ENCODE data around the gene TPX2.

TPX2 gene

GRCh38 chr20:31707994-31708735, 30.9 kb upstream of the TPX2 start:
- Histone ChIP-seq H3K9ac (ENCODE audit: low read depth, low read length) (no peak overlapping the region), H3K36me3 (ENCODE audit: insufficient read depth, low read length) (peaks cover 39% of the 10 kb centered on the region), H3K9me3 (ENCODE audit: insufficient read depth, low read depth, low read length) (no peaks in the 10 kb centered on the region), H3K4me3 (ENCODE audit: low read length) (no peak overlapping the region), H3K4me1 (ENCODE audit: insufficient read depth, low read length) (peaks cover 42% of the 10 kb centered on the region), H3K27ac (ENCODE audit: low read depth, low read length) (no peak overlapping the region), H3K27me3 (ENCODE audit: insufficient read depth, low read length) (no peaks in the 10 kb centered on the region)
- 44% methylated on average over 2 of the region's 2 CpGs for WGBS

GRCh38 chr20:31708736-31709534, 30.2 kb upstream of the TPX2 start:
- no peak overlapping the region for H3K9ac ChIP-seq (ENCODE audit: low read depth, low read length)
- WGBS: 97% methylated on average over 11 of the region's 11 CpGs
- H3K9me3 ChIP-seq (ENCODE audit: insufficient read depth, low read depth, low read length): no peaks in the 10 kb centered on the region
- no peaks in the 10 kb centered on the region for H3K27me3 ChIP-seq (ENCODE audit: insufficient read depth, low read length)
- no peak overlapping the region for H3K4me3 ChIP-seq (ENCODE audit: low read length)
- H3K36me3 ChIP-seq (ENCODE audit: insufficient read depth, low read length): peaks cover 41% of the 10 kb centered on the region
- H3K27ac ChIP-seq (ENCODE audit: low read depth, low read length): no peak overlapping the region
- peaks cover 50% of the 10 kb centered on the region for H3K4me1 ChIP-seq (ENCODE audit: insufficient read depth, low read length)

- H3K9ac ChIP-seq (ENCODE audit: low read depth, low read length): no peak overlapping the region
- H3K9me3 ChIP-seq (ENCODE audit: insufficient read depth, low read depth, low read length): no peaks in the 10 kb centered on the region
- H3K36me3 ChIP-seq (ENCODE audit: insufficient read depth, low read length): peaks cover 49% of the 10 kb centered on the region
- no peaks in the 10 kb centered on the region for H3K27me3 ChIP-seq (ENCODE audit: insufficient read depth, low read length)
- H3K27ac ChIP-seq (ENCODE audit: low read depth, low read length): no peak overlapping the region
- WGBS: 91% methylated on average over 5 of the region's 5 CpGs
- H3K4me3 ChIP-seq (ENCODE audit: low read length): no peak overlapping the region
- peaks cover 47% of the 10 kb centered on the region for H3K4me1 ChIP-seq (ENCODE audit: insufficient read depth, low read length)
Observed at GRCh38 chr20:31709939-31710338, 29.2 kb upstream of the TPX2 start.

GRCh38 chr20:31710423-31711108, 28.5 kb upstream of the TPX2 start:
- no peak overlapping the region for H3K27ac ChIP-seq (ENCODE audit: low read depth, low read length)
- H3K4me1 ChIP-seq (ENCODE audit: insufficient read depth, low read length): peaks cover 44% of the 10 kb centered on the region
- no peak overlapping the region for H3K9ac ChIP-seq (ENCODE audit: low read depth, low read length)

GRCh38 chr20:31711179-31712111, 27.6 kb upstream of the TPX2 start:
- peaks cover 47% of the 10 kb centered on the region for H3K4me1 ChIP-seq (ENCODE audit: insufficient read depth, low read length)
- H3K9ac ChIP-seq (ENCODE audit: low read depth, low read length): peak overlapping the region; percentile 55; the same call in 1 of the 2 replicates
- no peaks in the 10 kb centered on the region for H3K9me3 ChIP-seq (ENCODE audit: insufficient read depth, low read depth, low read length)
- H3K4me3 ChIP-seq (ENCODE audit: low read length): no peak overlapping the region
- no peaks in the 10 kb centered on the region for H3K27me3 ChIP-seq (ENCODE audit: insufficient read depth, low read length)
- peaks cover 48% of the 10 kb centered on the region for H3K36me3 ChIP-seq (ENCODE audit: insufficient read depth, low read length)
- peak overlapping the region; percentile 56 for H3K27ac ChIP-seq (ENCODE audit: low read depth, low read length)

More at GRCh38 chr20:31710423-31711108, 28.5 kb upstream of the TPX2 start:
- no peak overlapping the region for H3K4me3 ChIP-seq (ENCODE audit: low read length)
- H3K36me3 ChIP-seq (ENCODE audit: insufficient read depth, low read length): peaks cover 52% of the 10 kb centered on the region
- no peaks in the 10 kb centered on the region for H3K27me3 ChIP-seq (ENCODE audit: insufficient read depth, low read length)
- 97% methylated on average over 5 of the region's 5 CpGs for WGBS
- no peaks in the 10 kb centered on the region for H3K9me3 ChIP-seq (ENCODE audit: insufficient read depth, low read depth, low read length)

GRCh38 chr20:31712112-31712553, 27.0 kb upstream of the TPX2 start:
- peaks cover 54% of the 10 kb centered on the region for H3K4me1 ChIP-seq (ENCODE audit: insufficient read depth, low read length)

GRCh38 chr20:31712564-31713311, 26.4 kb upstream of the TPX2 start:
- 50% methylated on average over 7 of the region's 8 CpGs for WGBS
- H3K27ac ChIP-seq (ENCODE audit: low read depth, low read length): peak overlapping the region; percentile 81
- H3K36me3 ChIP-seq (ENCODE audit: insufficient read depth, low read length): peaks cover 45% of the 10 kb centered on the region
- H3K9ac ChIP-seq (ENCODE audit: low read depth, low read length): peak overlapping the region; percentile 55
- H3K4me1 ChIP-seq (ENCODE audit: insufficient read depth, low read length): peaks cover 60% of the 10 kb centered on the region
- no peaks in the 10 kb centered on the region for H3K9me3 ChIP-seq (ENCODE audit: insufficient read depth, low read depth, low read length)
- no peaks in the 10 kb centered on the region for H3K27me3 ChIP-seq (ENCODE audit: insufficient read depth, low read length)
- H3K4me3 ChIP-seq (ENCODE audit: low read length): peak overlapping the region; percentile 21; the same call in 1 of the 2 replicates

More at GRCh38 chr20:31712112-31712553, 27.0 kb upstream of the TPX2 start:
- Histone ChIP-seq H3K9ac (ENCODE audit: low read depth, low read length) (peak overlapping the region; percentile 55), H3K4me3 (ENCODE audit: low read length) (no peak overlapping the region), H3K27me3 (ENCODE audit: insufficient read depth, low read length) (no peaks in the 10 kb centered on the region), H3K36me3 (ENCODE audit: insufficient read depth, low read length) (peaks cover 47% of the 10 kb centered on the region), H3K9me3 (ENCODE audit: insufficient read depth, low read depth, low read length) (no peaks in the 10 kb centered on the region), H3K27ac (ENCODE audit: low read depth, low read length) (peak overlapping the region; percentile 56)
- WGBS: 76% methylated on average over 5 of the region's 5 CpGs

- Histone ChIP-seq H3K27ac (ENCODE audit: low read depth, low read length) (peak overlapping the region; percentile 81), H3K27me3 (ENCODE audit: insufficient read depth, low read length) (no peaks in the 10 kb centered on the region), H3K4me3 (ENCODE audit: low read length) (peak overlapping the region; percentile 21; the same call in 1 of the 2 replicates), H3K36me3 (ENCODE audit: insufficient read depth, low read length) (peaks cover 44% of the 10 kb centered on the region), H3K4me1 (ENCODE audit: insufficient read depth, low read length) (peaks cover 60% of the 10 kb centered on the region), H3K9ac (ENCODE audit: low read depth, low read length) (peak overlapping the region; percentile 55), H3K9me3 (ENCODE audit: insufficient read depth, low read depth, low read length) (no peaks in the 10 kb centered on the region)
- 61% methylated on average over 8 of the region's 9 CpGs for WGBS
Observed at GRCh38 chr20:31713312-31714273, 25.5 kb upstream of the TPX2 start.

GRCh38 chr20:31715766-31716165, 23.3 kb upstream of the TPX2 start:
- Histone ChIP-seq H3K27ac (ENCODE audit: low read depth, low read length) (no peak overlapping the region), H3K27me3 (ENCODE audit: insufficient read depth, low read length) (no peaks in the 10 kb centered on the region), H3K4me1 (ENCODE audit: insufficient read depth, low read length) (peaks cover 75% of the 10 kb centered on the region), H3K9ac (ENCODE audit: low read depth, low read length) (no peak overlapping the region), H3K36me3 (ENCODE audit: insufficient read depth, low read length) (peaks cover 47% of the 10 kb centered on the region), H3K9me3 (ENCODE audit: insufficient read depth, low read depth, low read length) (no peaks in the 10 kb centered on the region), H3K4me3 (ENCODE audit: low read length) (no peak overlapping the region)
- 58% methylated on average over 3 of the region's 3 CpGs for WGBS
